ENCODE results near the gene POLR3A.
A peak's percentile ranks its signal among the peaks of the same experiment; 100 is the strongest.
"Not testable (repeated sequence)": the region's sequence is repeated elsewhere in the genome, so short reads cannot be mapped to it uniquely, and the experiment has no call there.

POLR3A gene

DNA sequence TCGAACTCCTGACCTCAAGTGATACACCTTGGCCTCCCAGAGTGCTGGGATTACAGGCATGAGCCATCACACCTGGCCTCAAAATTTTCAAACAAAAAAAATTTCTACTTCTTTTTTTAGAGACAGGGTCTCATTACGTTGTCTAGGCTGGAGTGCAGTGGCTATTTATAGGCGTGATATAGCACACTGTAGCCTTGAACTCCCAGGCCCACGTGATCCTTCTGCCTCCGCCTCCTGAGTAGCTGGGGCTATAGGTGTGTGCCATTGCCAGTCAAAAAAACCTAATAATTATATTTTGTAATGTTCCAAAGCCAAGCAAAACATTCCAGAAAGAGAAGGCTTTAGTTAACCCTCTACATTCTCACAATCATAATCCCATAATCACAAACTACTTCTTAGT is 13.8 kb downstream of the POLR3A start:
- DNase-seq, result no peak

- no peak for DNase-seq
These were observed 15.8 kb downstream of the POLR3A start for GRCh38 chr10:78013564-78013963.

DNA sequence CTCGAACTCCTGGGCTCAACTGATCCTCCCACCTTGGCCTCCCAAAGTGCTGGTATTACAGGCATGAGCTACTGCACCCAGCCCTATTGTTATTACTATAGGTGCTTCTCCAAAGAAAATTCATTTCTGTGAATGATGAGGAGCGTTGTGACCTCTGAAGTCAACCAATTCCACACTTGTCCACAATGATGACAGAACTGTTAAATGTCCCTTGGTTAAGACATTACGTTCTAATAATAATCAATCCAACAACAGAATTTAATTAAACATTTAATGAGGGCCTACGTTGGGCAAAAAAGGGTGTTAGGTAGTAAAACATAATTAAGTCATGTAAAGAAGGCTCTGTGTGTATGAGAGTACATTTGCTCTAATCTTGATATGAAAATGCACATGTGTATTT is 18.2 kb downstream of the POLR3A start:
- no peak for DNase-seq

GRCh38 chr10:78010278-78010677 is 19.0 kb downstream of the POLR3A start:
- DNase-seq, result no peak

GRCh38 chr10:78009662-78010061 is 19.7 kb downstream of the POLR3A start:
- no peak for DNase-seq

- DNase-seq, result no peak
These were observed 22.1 kb downstream of the POLR3A start for GRCh38 chr10:78007172-78007571.

- no peak for DNase-seq
These were observed 24.9 kb downstream of the POLR3A start for GRCh38 chr10:78004215-78005026.

DNA sequence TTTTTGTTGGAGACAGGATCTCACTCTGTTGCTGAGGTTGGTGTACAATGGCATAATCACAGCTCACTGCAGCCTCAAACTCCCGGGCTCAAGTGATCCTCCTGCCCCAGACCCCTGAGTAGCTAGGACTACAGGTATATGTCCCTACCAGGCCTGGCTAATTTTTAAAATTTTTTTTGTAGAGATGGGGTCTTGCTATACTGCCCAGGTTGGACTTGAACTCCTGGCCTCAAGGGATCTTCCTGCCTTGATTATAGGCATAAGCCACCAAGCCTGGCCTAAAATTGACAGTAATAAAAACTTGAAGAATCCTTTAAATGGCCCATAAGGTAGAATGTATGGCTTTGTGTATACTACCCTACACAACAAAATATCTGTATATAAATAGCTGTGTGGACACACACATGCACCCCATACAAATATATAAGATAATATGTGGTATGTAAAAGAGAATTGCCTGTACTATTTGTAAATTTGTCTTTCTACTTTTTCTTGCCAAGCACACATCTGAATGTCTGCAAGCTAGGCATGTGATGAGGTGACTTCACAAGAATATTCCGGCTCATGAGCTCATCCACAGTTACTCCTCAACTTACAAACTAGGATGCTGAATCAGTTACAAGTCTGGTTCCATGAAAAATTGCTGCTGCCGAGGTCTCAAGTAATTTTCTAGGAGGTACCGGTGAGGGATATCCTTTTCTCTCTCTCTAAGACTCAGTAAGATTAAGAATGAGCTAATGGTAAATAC is 26.6 kb downstream of the POLR3A start:
- no peak for DNase-seq

GRCh38 chr10:78000956-78001472 is 28.3 kb downstream of the POLR3A start:
- no peak for DNase-seq

DNA sequence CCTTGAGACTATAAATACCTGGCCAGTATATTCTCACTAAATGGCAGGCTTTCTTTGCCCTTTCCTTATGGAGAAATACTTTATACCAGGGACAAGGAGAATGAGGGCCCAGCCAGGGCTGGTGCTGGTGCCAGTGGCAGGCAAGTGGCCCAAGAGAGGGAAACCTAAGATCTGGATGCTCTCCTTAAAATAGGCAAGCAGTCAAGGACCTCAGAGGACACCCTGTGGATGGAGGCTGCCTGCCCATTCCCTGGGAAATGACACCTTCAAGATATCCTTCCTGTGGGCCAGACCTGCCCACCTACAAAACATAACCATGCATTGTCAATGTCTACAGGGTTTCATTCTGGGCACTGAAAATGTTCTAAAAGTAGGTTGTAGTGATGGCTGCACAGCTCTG is 29.1 kb downstream of the POLR3A start:
- no peak for DNase-seq

- DNase-seq, result not testable (repeated sequence)
These were observed 30.5 kb downstream of the POLR3A start for GRCh38 chr10:77998780-77999179.

DNA sequence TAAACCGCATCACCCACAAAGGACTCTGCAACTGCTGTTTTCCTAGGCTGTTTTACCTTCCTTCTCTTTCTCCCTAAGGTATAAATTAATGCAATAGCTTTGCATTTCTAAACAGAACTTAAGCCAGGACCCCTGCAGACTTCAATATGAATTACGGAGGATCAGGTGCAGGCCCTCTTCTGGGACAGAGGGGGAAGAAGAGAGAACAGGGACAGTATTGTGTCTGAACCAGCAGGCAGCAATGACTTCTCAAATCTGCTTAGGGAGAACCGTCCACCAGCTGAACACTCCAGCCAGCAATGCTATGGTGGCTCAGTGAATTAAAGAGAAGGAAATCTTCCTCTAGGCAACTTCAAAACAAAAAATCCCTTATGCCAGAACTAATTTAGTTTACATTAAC is 35.7 kb downstream of the POLR3A start:
- DNase-seq, result no peak

GRCh38 chr10:77989081-77989724 is 40.1 kb downstream of the POLR3A start:
- DNase-seq, result no peak

GRCh38 chr10:77987671-77988255 is 41.6 kb downstream of the POLR3A start:
- DNase-seq, result no peak

DNA sequence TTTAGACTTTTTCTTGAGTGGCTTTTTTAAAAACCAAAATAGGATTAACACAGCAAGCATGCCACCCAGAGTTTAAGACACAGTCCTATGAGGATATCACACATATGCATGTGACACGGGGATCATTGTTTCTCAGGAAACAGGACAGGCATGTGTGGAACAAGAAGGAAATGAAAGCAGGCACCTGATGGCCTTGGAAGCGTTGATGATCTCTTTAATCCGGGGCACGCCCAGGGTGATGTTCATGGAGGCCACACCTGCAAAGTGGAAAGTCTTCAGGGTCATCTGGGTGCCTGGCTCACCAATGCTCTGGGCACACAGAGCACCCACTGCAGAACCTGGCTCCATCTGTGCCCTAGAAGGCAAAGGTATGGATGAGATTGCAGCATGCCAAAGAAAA is 44.3 kb downstream of the POLR3A start:
- DNase-seq, result no peak

DNA sequence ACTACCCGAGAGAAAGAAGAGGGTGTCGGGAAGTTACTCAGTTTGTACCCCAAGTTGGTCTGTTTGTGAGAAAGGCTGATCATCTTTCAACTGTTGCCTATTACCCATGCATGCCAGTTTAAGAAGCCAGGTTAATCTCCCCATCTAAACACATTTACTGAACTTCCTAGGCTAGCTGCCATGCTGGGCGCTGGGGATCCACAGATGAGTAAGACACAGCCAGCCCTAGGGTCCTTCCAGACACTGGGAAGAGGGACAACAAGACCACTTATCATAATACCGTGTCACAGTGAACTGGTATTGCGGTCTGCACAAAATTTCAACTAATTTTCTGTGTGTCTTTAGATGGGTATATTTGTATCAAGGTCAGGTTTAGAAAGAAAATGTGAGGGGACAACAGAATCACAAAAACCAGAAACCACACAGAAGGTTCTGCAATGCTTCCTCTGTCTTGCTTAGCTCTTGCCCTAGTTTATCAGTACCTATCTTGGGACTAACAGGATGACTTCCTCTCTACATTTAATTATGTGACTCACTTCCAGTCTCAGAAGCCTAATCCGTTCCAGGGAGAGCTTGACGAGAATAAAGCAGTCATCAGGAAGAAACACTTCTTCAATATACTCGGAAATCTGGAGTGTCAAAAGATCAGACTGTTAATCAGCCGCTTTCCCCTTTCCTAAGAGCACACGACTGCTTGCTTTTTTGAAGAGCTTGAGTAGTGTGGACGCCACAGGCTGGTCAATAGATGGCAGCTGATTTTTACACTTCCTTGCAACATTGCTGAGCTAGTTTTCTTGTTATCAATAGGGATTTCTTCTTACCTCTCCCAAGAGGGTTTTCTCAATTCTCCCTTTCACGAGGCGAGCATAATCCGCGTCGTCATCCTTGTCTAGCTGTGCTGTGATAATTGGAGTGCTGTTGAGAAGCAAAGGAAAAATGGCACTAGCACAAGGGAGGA is 45.7 kb downstream of the POLR3A start:
- peak; percentile 39 for DNase-seq

GRCh38 chr10:77981281-77981680 is 48.0 kb downstream of the POLR3A start:
- DNase-seq, result no peak

- no peak for DNase-seq
These were observed 50.1 kb downstream of the POLR3A start for GRCh38 chr10:77979221-77979620.

GRCh38 chr10:77978360-77978759 is 51.0 kb downstream of the POLR3A start:
- DNase-seq, result no peak

GRCh38 chr10:77977934-77978333 is 51.4 kb downstream of the POLR3A start:
- DNase-seq, result no peak

DNA sequence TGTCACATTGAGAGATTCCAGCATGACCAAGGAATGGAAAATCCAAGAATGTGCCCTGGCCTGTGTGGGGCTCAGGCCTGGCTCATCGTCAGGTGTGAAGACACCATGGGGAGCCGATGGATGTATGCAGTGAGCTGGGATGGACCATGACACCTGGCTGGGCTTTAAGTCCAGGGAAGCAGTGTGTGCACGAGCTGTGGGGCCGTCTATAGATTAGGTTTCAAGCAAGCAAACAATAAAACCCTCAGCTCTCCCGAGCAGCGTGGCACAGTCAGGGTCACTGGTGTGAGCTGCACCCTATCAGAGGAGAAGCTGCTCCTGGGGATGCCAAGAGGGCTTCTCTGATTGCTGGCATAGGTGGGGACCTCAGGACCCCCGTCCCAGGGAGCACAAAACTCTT is 52.3 kb downstream of the POLR3A start:
- DNase-seq, result no peak

- no peak for DNase-seq
These were observed 54.1 kb downstream of the POLR3A start for GRCh38 chr10:77975086-77975666.
